ENCODE measurements around the gene SLC35G1. TPM values are rescaled to one million over a fixed set of nuclear protein-coding genes. Genes with fewer than 3 reads are reported as not detected.

SLC35G1 gene
- total RNA-seq, 2 donors from 2014 or later = 11.3 to 14.2 TPM

DNA sequence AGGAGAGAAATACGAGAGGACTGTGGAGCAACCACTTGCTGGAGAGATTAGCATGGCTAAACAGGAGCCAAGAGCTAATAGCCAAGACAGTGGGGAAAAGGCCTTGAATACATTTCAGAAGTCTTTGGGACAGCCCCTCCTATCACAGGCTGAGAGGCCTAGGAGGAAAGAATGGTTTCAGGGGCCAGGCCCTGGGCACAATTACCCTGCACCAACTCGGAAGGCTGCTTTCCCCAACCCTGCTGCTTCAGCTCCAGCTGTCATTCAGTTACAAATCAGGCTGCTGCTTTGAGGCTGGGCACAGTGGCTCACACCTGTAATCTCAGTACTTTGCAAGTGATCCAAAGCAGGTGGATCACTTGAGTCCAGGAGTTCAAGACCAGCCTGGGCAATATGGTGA lies 32.0 kb upstream of the SLC35G1 start:
- Histone ChIP-seq H3K4me1 (ENCODE audit: control insufficient read depth, insufficient read depth, low read length) (no peaks in the 10 kb centered on the region), H3K9me3 (ENCODE audit: control insufficient read depth, low read length) (peaks cover 11% of the 10 kb centered on the region), H3K9ac (ENCODE audit: extremely low read depth, low read length, poor library complexity, severe bottlenecking) (no peak overlapping the region), H3K4me3 (ENCODE audit: low read length) (no peak overlapping the region), H3K36me3 (ENCODE audit: control insufficient read depth, insufficient read depth, low read length) (no peaks in the 10 kb centered on the region), H3K27ac (ENCODE audit: low read depth, low read length) (no peak overlapping the region), H3K27me3 (ENCODE audit: control insufficient read depth, insufficient read depth, low read length, poor library complexity, severe bottlenecking) (no peaks in the 10 kb centered on the region)
- no peak for DNase-seq
- Mint-ChIP-seq H3K4me1 (no peaks in the 10 kb centered on the region), H3K4me3 (no peak overlapping the region), H3K9me3 (peaks cover 19% of the 10 kb centered on the region), H3K27me3 (ENCODE audit: insufficient read depth) (peaks cover 2% of the 10 kb centered on the region), H3K27ac (no peak overlapping the region), H3K36me3 (ENCODE audit: low read depth) (no peaks in the 10 kb centered on the region)
- TF ChIP-seq CTCF (conservative IDR thresholded peaks at IDR 0.05) = no peak
- WGBS, 2 experiments (ENCODE audit: insufficient coverage in 1 of 2, insufficient read length in 1 of 2) = 84 to 92% methylated on average over 2 of the region's 2 CpGs

DNA sequence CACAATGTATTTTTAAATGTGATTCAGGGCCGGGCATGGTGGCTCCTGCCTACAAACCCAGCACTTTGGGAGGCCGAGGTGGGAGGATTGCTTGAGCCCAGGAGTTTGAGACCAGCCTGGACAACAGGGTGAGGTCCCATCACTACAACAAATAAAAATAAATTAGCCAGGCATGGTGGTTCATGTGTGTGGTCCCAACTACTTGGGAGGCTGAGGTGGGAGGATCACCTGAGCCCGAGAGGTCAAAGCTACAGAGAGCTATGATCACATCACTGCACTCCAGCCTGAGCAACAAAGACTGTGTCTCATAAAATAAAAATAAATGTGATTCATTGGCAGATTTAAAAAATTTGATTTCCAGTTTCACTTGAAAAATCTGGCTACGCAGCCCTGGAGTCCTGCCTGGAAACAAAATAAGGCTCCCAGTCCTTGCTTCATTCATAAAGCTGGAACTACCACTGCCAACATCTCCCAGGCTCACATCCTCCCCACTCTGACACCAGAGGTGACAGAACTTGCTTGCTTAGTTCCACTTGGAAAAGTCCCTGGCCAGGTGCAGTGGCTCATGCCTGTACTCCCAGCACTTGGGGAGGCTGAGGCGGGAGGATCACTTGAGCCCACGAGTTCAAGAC lies 27.9 kb upstream of the SLC35G1 start:
- Histone ChIP-seq H3K4me1 (ENCODE audit: control insufficient read depth, insufficient read depth, low read length) (no peaks in the 10 kb centered on the region), H3K27me3 (ENCODE audit: control insufficient read depth, insufficient read depth, low read length, poor library complexity, severe bottlenecking) (no peaks in the 10 kb centered on the region), H3K4me3 (ENCODE audit: low read length) (no peak overlapping the region), H3K9me3 (ENCODE audit: control insufficient read depth, low read length) (peaks cover 11% of the 10 kb centered on the region), H3K27ac (ENCODE audit: low read depth, low read length) (no peak overlapping the region), H3K9ac (ENCODE audit: extremely low read depth, low read length, poor library complexity, severe bottlenecking) (no peak overlapping the region), H3K36me3 (ENCODE audit: control insufficient read depth, insufficient read depth, low read length) (no peaks in the 10 kb centered on the region)
- H3K36me3 Mint-ChIP-seq (ENCODE audit: low read depth) = no peaks in the 10 kb centered on the region
- no peak overlapping the region for H3K4me3 Mint-ChIP-seq
- no peaks in the 10 kb centered on the region for H3K4me1 Mint-ChIP-seq
- no peak for DNase-seq
- peaks cover 18% of the 10 kb centered on the region for H3K9me3 Mint-ChIP-seq
- 72 to 100% methylated on average over 2 to 6 of the region's 6 CpGs for WGBS, 2 experiments (ENCODE audit: insufficient coverage in 1 of 2, insufficient read length in 1 of 2)
- peaks cover 9% of the 10 kb centered on the region for H3K27me3 Mint-ChIP-seq (ENCODE audit: insufficient read depth)
- no peak for TF ChIP-seq CTCF (conservative IDR thresholded peaks at IDR 0.05)
- H3K27ac Mint-ChIP-seq = no peak overlapping the region

GRCh38 chr10:93867525-93867924 lies 26.3 kb upstream of the SLC35G1 start:
- WGBS, 2 experiments (ENCODE audit: insufficient coverage in 1 of 2, insufficient read length in 1 of 2) = 88 to 100% methylated on average over 1 of the region's 1 CpG
- no peak for TF ChIP-seq CTCF (conservative IDR thresholded peaks at IDR 0.05)
- H3K36me3 Mint-ChIP-seq (ENCODE audit: low read depth) = no peaks in the 10 kb centered on the region

More at GRCh38 chr10:93867525-93867924, 26.3 kb upstream of the SLC35G1 start:
- Histone ChIP-seq H3K9me3 (ENCODE audit: control insufficient read depth, low read length) (peaks cover 3% of the 10 kb centered on the region), H3K27ac (ENCODE audit: low read depth, low read length) (no peak overlapping the region), H3K4me3 (ENCODE audit: low read length) (no peak overlapping the region), H3K9ac (ENCODE audit: extremely low read depth, low read length, poor library complexity, severe bottlenecking) (no peak overlapping the region), H3K4me1 (ENCODE audit: control insufficient read depth, insufficient read depth, low read length) (no peaks in the 10 kb centered on the region), H3K36me3 (ENCODE audit: control insufficient read depth, insufficient read depth, low read length) (no peaks in the 10 kb centered on the region), H3K27me3 (ENCODE audit: control insufficient read depth, insufficient read depth, low read length, poor library complexity, severe bottlenecking) (no peaks in the 10 kb centered on the region)
- Mint-ChIP-seq H3K27ac (no peak overlapping the region), H3K9me3 (peaks cover 7% of the 10 kb centered on the region), H3K27me3 (ENCODE audit: insufficient read depth) (peaks cover 10% of the 10 kb centered on the region), H3K4me3 (no peak overlapping the region), H3K4me1 (no peaks in the 10 kb centered on the region)
- no peak for DNase-seq
